ENCODE measurements around the gene GABRB2. TPM values are rescaled to one million over a fixed set of nuclear protein-coding genes. Genes with fewer than 3 reads are reported as not detected.

Gene GABRB2
- total RNA-seq, 2 donors from 2014 or later, result not detected

DNA sequence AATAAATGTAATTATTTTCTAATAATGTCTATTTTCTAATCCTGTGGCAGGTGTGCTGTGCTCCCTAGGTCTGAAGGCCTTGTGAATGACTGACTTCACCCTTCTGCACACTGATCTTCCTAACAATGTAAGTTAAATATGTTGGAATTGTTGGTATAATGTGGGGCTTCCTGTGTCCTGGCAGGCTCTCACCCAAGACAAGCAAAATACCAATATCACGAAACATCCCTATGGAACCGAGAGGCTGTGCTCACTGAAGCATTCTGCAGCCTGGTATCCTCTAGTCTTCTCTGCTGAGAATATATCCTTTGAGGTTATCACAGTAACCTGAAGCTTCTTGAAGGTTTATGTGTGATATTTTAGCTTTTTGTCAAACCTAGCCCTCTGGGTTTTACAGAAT is 159.4 kb downstream of the GABRB2 start:
- no peak for ATAC-seq (replicated peaks)
- Mint-ChIP-seq H3K27ac (no peak overlapping the region), H3K4me1 (no peaks in the 10 kb centered on the region), H3K9me3 (no peaks in the 10 kb centered on the region), H3K4me3 (no peak overlapping the region), H3K27me3 (no peaks in the 10 kb centered on the region), H3K36me3 (ENCODE audit: low read depth) (no peaks in the 10 kb centered on the region)

DNA sequence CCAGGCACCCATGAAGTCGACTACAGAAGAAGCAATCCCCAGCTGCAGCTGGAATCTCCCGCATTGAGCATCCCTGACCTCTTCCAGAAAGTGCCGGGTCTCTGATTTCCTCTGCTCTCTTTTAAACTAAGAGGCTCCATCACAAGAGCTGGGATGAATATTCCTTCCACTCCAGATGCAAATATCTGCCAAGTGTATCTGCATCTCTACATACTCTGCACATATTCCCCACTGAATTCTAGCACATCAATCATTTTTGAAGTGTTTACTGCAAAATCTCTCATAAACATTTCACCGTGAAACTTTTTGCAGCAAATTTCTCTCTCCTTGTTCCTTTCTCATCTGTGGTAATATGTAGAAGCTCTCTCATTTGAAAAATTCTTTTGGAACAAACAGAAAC is 161.5 kb downstream of the GABRB2 start:
- Mint-ChIP-seq H3K4me1 (no peaks in the 10 kb centered on the region), H3K36me3 (ENCODE audit: low read depth) (no peaks in the 10 kb centered on the region), H3K27me3 (no peaks in the 10 kb centered on the region), H3K9me3 (no peaks in the 10 kb centered on the region), H3K4me3 (no peak overlapping the region), H3K27ac (no peak overlapping the region)
- ATAC-seq (replicated peaks), result no peak

DNA sequence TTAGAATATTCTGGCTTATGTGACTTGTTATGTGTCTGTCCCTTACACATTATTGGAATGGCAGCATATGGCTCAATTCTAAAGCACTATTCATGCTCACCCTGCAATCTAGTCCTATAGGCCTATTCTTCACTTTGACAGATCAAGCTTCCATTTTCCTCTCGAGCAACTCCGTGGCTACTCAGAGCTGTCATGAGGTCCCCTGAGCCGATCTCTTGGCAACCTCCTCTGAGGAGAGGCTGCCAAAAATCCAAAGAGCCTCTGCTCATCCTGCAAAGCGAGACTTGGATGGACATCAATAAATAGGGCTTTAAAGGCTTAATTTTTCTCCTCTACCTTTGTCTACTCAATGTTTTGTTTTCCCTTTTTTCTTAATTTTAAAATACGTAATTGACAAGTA is 163.8 kb downstream of the GABRB2 start:
- Mint-ChIP-seq H3K27ac (no peak overlapping the region), H3K36me3 (ENCODE audit: low read depth) (no peaks in the 10 kb centered on the region), H3K27me3 (no peaks in the 10 kb centered on the region), H3K9me3 (no peaks in the 10 kb centered on the region), H3K4me1 (no peaks in the 10 kb centered on the region), H3K4me3 (no peak overlapping the region)
- ATAC-seq (replicated peaks), result no peak

DNA sequence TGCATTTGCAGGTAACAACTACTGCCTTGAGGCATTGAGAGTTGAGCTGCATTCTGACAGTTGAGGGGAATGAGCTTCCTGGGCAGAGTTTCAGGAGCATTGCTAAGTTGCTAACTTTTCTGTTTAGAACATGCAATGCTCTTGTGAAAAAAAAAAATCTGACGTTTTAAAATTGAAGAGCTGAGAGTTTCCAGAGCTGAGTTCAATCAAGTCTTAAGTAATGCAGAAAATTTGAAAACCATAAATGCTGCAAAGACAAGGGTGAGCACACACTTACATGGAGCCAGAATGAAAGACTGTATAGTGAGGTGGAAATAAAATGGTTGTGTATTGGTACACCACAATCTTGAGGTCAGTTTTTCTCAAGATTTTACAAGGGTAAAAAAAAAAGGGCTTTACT is 166.0 kb downstream of the GABRB2 start:
- no peak overlapping the region for H3K4me3 Mint-ChIP-seq
- no peaks in the 10 kb centered on the region for H3K27me3 Mint-ChIP-seq
- ATAC-seq (replicated peaks), result no peak
- H3K4me1 Mint-ChIP-seq, result no peaks in the 10 kb centered on the region
- H3K27ac Mint-ChIP-seq, result no peak overlapping the region
- H3K36me3 Mint-ChIP-seq (ENCODE audit: low read depth), result no peaks in the 10 kb centered on the region
- H3K9me3 Mint-ChIP-seq, result no peaks in the 10 kb centered on the region

DNA sequence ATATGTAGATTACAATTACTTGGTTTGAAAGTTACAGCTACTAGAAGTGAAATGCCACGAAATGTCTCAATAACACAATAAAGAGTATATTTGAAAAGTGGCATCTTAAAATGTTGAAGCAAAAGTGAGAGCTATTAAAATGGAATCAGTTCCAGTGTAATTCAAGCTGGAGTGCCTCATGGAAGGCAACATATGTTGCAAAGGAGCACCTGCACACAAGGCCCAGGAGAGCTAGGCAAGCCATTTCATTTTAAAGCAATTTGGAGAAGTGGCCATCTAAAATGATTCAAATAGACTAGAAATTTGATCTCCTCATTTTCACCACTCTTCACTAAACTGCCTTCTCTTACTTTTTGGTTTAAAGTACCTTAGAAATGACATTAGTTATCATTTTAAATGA is 167.8 kb downstream of the GABRB2 start:
- Mint-ChIP-seq H3K9me3 (no peaks in the 10 kb centered on the region), H3K4me3 (no peak overlapping the region), H3K27me3 (no peaks in the 10 kb centered on the region), H3K36me3 (ENCODE audit: low read depth) (no peaks in the 10 kb centered on the region), H3K4me1 (no peaks in the 10 kb centered on the region), H3K27ac (no peak overlapping the region)
- no peak for ATAC-seq (replicated peaks)

DNA sequence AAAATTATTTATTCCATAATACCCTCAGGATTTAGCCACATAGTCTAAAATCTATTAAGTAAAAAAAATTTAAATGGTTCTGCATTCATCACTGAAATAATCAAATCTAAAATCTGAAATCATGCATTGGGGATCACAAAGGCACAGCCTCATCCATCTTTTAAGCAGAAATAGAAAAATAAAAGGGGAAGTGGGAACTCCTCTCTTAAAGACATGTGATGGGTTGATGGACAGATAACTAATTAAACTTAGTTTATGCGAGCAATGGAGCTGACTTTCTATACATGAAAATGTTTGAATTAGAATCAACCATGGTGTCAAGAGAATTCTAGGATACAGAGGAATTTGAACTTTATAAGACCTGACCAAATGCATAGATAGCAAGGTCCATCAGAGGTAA is 170.5 kb downstream of the GABRB2 start:
- no peak for ATAC-seq (replicated peaks)
- no peaks in the 10 kb centered on the region for H3K9me3 Mint-ChIP-seq

DNA sequence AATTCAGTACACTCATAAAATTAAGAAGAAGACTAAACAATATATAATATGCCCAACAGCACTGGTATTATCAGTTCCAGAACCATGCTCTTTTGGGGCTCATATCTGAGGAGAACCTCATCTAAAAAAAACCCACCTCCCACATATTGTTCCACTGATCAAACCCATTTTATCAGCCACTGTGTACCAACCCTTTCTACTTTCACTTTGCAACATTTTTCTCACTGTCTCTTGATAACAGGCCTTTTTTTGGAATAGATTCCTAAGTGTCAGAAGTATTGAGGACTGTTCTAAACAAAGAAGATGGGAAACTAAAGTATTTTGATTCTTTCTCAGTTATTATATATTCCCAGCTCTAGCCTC is 173.2 kb downstream of the GABRB2 start:
- ATAC-seq (replicated peaks), result no peak
- no peaks in the 10 kb centered on the region for H3K9me3 Mint-ChIP-seq
- H3K27me3 Mint-ChIP-seq, result no peaks in the 10 kb centered on the region
- H3K4me1 Mint-ChIP-seq, result no peaks in the 10 kb centered on the region
- H3K27ac Mint-ChIP-seq, result no peak overlapping the region
- H3K4me3 Mint-ChIP-seq, result no peak overlapping the region
- no peaks in the 10 kb centered on the region for H3K36me3 Mint-ChIP-seq (ENCODE audit: low read depth)

More for the DNA sequence above, 170.5 kb downstream of the GABRB2 start:
- Mint-ChIP-seq H3K4me1 (no peaks in the 10 kb centered on the region), H3K27me3 (no peaks in the 10 kb centered on the region), H3K4me3 (no peak overlapping the region), H3K36me3 (ENCODE audit: low read depth) (no peaks in the 10 kb centered on the region), H3K27ac (no peak overlapping the region)

DNA sequence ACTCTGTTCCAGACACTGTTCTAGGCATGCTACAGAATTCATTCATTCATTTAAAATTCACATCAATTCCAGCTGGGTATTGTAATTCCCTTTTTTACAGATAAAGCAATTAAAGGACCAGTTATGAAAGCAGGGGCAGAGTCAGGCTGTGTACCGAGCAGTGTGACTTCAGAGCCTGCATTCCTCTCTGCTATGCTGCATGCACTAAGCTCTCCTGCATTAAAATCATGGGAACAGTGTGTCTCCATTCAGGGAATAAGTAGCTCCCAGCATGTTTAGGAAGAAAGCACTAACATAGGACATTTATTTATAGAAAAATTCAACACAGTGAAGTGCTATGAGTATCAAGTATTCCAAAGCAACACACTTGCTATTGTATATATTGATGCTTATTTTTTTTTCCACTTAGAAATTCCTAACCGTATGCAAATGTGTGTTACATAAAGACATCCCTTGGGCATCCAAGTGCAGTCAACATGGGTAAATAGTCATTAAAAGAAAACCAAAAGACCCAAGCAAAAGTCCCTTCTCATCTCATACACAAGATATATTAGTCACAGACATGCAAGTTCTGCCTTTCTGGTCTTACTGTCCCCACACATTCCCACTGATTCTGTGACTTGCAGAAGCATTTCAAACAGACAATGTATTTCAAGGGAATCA is 173.7 kb downstream of the GABRB2 start:
- Mint-ChIP-seq H3K36me3 (ENCODE audit: low read depth) (no peaks in the 10 kb centered on the region), H3K27ac (no peak overlapping the region), H3K9me3 (no peaks in the 10 kb centered on the region), H3K27me3 (no peaks in the 10 kb centered on the region), H3K4me1 (no peaks in the 10 kb centered on the region), H3K4me3 (no peak overlapping the region)
- no peak for ATAC-seq (replicated peaks)

DNA sequence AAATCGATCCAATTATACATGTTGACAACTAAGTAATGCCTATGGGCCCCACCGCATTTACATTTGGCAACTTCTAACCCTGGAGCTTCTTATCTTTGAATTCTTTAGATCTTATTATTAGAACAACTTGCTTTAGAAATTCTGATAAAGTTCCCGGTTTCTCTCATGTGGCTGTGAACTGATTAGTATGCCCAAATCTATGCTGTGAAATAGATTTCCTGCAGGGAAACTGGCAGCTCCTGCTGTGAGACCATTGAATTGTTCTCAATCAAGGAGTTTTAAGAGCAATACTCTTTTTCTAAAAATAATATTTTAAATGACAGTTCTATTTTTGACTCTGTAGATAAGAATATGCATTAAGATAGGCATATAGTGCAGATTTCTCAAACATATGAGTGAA is 177.5 kb downstream of the GABRB2 start:
- Mint-ChIP-seq H3K36me3 (ENCODE audit: low read depth) (no peaks in the 10 kb centered on the region), H3K9me3 (no peaks in the 10 kb centered on the region), H3K4me3 (no peak overlapping the region), H3K27me3 (no peaks in the 10 kb centered on the region), H3K27ac (no peak overlapping the region), H3K4me1 (no peaks in the 10 kb centered on the region)
- ATAC-seq (replicated peaks), result no peak

DNA sequence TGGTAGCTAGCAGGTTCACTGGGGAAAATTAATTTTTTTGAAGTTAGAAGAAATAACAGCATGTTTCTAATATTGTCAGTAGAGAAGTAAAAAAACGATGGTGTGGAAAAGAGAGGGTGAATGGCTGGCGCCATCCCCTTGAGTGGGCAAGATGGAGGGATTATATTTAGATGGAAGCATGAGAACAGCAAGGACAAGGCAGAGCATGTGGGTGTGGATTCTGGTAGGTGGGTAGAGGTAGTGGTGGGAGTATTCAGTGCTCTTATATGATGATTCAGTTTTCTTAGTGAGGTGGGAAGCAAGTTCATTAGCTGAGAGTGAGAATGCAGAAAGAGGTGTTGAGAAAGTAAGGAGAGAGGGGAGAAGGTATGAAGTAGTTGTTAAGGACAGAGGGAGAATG is 188.1 kb downstream of the GABRB2 start:
- Mint-ChIP-seq H3K27me3 (no peaks in the 10 kb centered on the region), H3K4me3 (no peak overlapping the region), H3K9me3 (no peaks in the 10 kb centered on the region), H3K4me1 (no peaks in the 10 kb centered on the region), H3K36me3 (ENCODE audit: low read depth) (no peaks in the 10 kb centered on the region), H3K27ac (no peak overlapping the region)
- ATAC-seq (replicated peaks), result no peak

DNA sequence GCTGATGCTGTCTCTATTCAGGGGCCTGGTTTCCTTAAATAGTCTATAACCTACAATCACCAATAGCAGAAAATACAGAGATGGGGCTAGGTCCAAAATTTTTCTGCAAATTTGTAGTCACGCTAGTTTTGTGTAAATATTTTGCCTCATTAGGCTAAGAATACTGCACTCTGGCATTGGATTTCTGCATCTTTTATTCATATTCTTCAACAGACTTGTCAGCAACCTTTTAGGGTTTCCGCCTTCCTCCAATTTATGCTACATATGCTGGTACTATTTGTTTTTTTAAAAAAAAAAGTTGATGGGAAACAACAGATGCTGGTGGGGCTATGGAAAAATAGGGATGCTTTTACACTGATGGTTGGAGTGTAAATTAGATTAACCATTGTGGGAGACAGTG is 202.3 kb downstream of the GABRB2 start:
- no peaks in the 10 kb centered on the region for H3K27me3 Mint-ChIP-seq
- no peaks in the 10 kb centered on the region for H3K4me1 Mint-ChIP-seq
- no peak overlapping the region for H3K4me3 Mint-ChIP-seq
- no peak for ATAC-seq (replicated peaks)
- no peak overlapping the region for H3K27ac Mint-ChIP-seq
- H3K36me3 Mint-ChIP-seq (ENCODE audit: low read depth), result no peaks in the 10 kb centered on the region
- H3K9me3 Mint-ChIP-seq, result no peaks in the 10 kb centered on the region

DNA sequence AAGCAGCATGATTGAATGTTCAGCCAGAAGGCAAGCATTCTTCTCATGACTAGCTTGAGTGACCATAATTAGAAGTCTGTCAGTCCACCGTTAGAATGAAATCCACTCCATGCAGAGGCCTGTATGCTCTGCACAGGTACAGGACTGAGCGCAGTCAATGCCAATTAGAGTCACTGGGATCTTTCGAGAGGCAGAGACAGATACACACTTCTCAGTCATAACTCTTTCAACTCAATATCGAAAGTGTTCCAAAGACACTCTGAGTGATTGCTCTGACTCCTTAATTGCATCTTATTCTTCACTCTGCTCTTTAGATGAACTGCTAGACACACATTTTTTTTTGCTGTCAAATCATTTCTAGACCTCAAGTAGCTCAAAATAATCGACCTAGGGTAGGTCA is 203.6 kb downstream of the GABRB2 start:
- Mint-ChIP-seq H3K27me3 (no peaks in the 10 kb centered on the region), H3K4me3 (no peak overlapping the region), H3K36me3 (ENCODE audit: low read depth) (no peaks in the 10 kb centered on the region), H3K27ac (no peak overlapping the region), H3K4me1 (no peaks in the 10 kb centered on the region), H3K9me3 (no peaks in the 10 kb centered on the region)
- ATAC-seq (replicated peaks), result no peak

DNA sequence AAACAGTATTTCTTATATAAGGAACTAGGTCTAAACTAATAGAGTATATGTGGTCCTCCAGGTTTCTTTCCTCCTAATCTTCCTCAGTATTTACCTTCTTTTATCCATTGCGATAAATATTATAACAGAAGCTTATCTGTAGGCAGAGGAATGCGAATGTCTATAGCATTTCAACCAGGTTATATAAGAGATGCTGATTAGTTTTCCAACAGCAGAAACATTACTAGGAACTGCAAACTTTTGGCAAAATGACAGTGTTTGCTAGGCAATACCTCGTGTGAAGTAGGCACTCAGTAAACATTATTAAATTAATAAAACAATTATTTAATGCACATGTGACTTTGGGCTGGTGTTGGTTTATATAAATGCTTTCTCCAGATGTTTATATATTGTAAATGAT is 206.5 kb downstream of the GABRB2 start:
- no peaks in the 10 kb centered on the region for H3K9me3 Mint-ChIP-seq
- no peaks in the 10 kb centered on the region for H3K36me3 Mint-ChIP-seq (ENCODE audit: low read depth)
- H3K4me1 Mint-ChIP-seq, result no peaks in the 10 kb centered on the region
- H3K27me3 Mint-ChIP-seq, result no peaks in the 10 kb centered on the region
- no peak for ATAC-seq (replicated peaks)
- no peak overlapping the region for H3K27ac Mint-ChIP-seq
- no peak overlapping the region for H3K4me3 Mint-ChIP-seq

DNA sequence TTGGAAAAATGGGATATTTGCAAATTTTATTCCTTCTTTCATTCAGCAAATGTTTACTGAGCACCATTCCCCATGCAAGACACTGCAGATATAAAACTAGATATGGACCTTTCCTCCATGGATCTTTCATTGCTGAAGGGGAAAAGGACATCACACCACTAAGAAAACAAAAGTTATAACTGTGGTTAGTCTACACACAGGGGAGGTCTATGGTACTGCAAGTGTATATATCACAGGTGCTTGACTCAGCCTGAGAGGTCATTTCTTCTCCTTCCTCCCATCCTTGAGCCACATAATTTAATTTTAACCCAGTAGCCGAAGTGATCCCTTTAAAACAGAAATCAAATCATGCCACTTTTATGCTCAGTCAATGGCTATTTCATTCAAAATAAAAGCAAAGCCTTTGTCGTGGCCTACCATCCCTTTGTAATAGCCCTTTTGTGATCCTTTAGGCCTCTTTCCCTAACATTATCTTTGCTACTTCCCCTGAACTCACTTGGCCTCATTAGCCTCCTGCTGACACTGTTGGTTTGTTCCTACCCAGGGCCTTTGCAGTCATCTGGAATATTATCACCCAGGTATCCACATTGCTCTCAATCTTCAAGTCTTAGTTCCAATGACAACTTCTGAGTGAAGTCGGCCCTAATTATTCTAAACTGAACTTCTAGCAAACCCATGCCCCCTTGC is 213.2 kb downstream of the GABRB2 start:
- H3K4me1 Mint-ChIP-seq, result no peaks in the 10 kb centered on the region
- no peak for ATAC-seq (replicated peaks)
- peaks cover 5% of the 10 kb centered on the region for H3K9me3 Mint-ChIP-seq
- H3K4me3 Mint-ChIP-seq, result no peak overlapping the region
- no peaks in the 10 kb centered on the region for H3K27me3 Mint-ChIP-seq
- no peak overlapping the region for H3K27ac Mint-ChIP-seq
- no peaks in the 10 kb centered on the region for H3K36me3 Mint-ChIP-seq (ENCODE audit: low read depth)

DNA sequence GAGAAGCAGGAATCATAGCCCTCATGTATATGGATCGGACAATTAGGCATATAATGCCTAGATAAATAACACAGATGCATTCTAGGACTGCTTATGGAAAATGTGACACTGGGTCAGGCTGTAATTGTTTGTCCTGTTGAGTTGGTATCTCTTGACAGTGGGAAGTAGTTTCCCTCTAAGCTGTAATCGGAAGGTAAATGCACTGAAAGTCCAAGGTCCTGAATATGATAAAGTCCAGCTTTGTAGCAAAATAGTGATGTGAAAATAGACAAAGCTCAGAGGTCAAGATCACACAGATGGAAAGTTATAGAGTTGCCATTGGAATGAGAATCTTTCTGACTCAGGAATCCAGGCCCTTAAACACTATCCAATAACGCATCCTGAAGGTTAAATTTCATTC is 214.2 kb downstream of the GABRB2 start:
- Mint-ChIP-seq H3K4me3 (no peak overlapping the region), H3K27ac (no peak overlapping the region), H3K27me3 (no peaks in the 10 kb centered on the region), H3K36me3 (ENCODE audit: low read depth) (no peaks in the 10 kb centered on the region), H3K4me1 (no peaks in the 10 kb centered on the region), H3K9me3 (peaks cover 5% of the 10 kb centered on the region)
- no peak for ATAC-seq (replicated peaks)

DNA sequence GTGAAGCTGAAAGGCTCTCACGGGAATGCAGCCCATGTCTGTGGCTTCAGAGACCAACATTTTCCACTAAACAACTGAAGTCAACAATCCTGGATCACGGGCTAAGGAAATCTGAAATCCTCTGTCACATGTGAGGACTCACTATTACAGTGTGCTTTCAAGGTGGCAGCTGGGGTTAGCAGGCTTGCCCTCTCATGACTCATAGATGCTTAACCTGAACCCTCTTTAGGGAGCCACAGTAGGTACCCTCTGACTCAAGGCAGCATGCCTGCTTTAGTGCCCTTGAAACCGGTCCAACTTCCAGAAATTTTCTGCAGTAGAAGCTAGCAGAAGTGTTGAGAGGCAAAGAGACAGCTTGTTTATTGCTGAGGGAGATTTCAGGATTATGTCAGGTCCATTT is 232.5 kb downstream of the GABRB2 start:
- no peaks in the 10 kb centered on the region for H3K27me3 Mint-ChIP-seq

More for the DNA sequence above, 232.5 kb downstream of the GABRB2 start:
- Mint-ChIP-seq H3K4me1 (no peaks in the 10 kb centered on the region), H3K9me3 (peaks cover 7% of the 10 kb centered on the region), H3K4me3 (no peak overlapping the region), H3K27ac (no peak overlapping the region), H3K36me3 (ENCODE audit: low read depth) (no peaks in the 10 kb centered on the region)
- no peak for ATAC-seq (replicated peaks)

Measured in activated T-helper 17 cell treated with anti-CD3 and anti-CD28 coated beads, Interleukin-2, amount 50 U/mL, for 72 hours (primary cell).